MM.1S (cell line): ENCODE results near the gene KANK2.

Source experiments
- DNase-seq: peaks from one replicate; pipeline ENCODE4 v3.0.0-alpha.2; 2015
- H2AFZ ChIP-seq: fragments of 300-600 bp; sonication (generic); 2 replicates; pipeline ENCODE4 v1.6.0; 2016; ENCODE audit warnings: antibody characterized with exemption, low read length
- H3F3A ChIP-seq: fragments of 300-600 bp; sonication (generic); 2 replicates; pipeline ENCODE4 v1.6.1; 2016; ENCODE audit warnings: mild to moderate bottlenecking, antibody characterized with exemption, low read length, moderate library complexity, mixed read lengths; ENCODE audit not compliant: insufficient read depth
- H3K27ac ChIP-seq: fragments of 300-600 bp; sonication (generic); 2 replicates; pipeline ENCODE4 v1.5.1; 2016; ENCODE audit warnings: mild to moderate bottlenecking, low read length
- H3K27me3 ChIP-seq: fragments of 300-600 bp; sonication (generic); replicated peaks from 2 replicates; pipeline ENCODE4 v1.6.0; 2016; ENCODE audit warnings: low read length; ENCODE audit not compliant: insufficient read depth
- H3K36me3 ChIP-seq: fragments of 300-600 bp; sonication (generic); replicated peaks from 2 replicates; pipeline ENCODE4 v1.6.1; 2016; ENCODE audit warnings: mild to moderate bottlenecking, low read length, mixed read lengths; ENCODE audit not compliant: insufficient read depth
- H3K4me1 ChIP-seq: fragments of 300-600 bp; sonication (generic); 2 replicates; pipeline ENCODE4 v1.6.1; 2016; ENCODE audit warnings: low read length, mixed read lengths
- H3K4me2 ChIP-seq: fragments of 300-600 bp; sonication (generic); 2 replicates; pipeline ENCODE4 v1.6.0; 2016; ENCODE audit warnings: low read depth, low read length
- H3K4me3 ChIP-seq: fragments of 300-600 bp; sonication (generic); 2 replicates; pipeline ENCODE4 v1.5.1; 2016; ENCODE audit warnings: low read length, mixed read lengths
- H3K79me2 ChIP-seq: fragments of 300-600 bp; sonication (generic); 2 replicates; pipeline ENCODE4 v1.6.1; 2016; ENCODE audit warnings: mixed run types, low read length, mixed read lengths
- H3K9ac ChIP-seq: fragments of 300-600 bp; sonication (generic); 2 replicates; pipeline ENCODE4 v1.6.1; 2016; ENCODE audit warnings: low read length, mixed read lengths
- H3K9me2 ChIP-seq: fragments of 300-600 bp; sonication (generic); replicated peaks from 2 replicates; pipeline ENCODE4 v1.6.1; 2016; ENCODE audit warnings: mild to moderate bottlenecking, low read length, mixed read lengths; ENCODE audit not compliant: insufficient read depth
- H3K9me3 ChIP-seq: fragments of 300-600 bp; sonication (generic); replicated peaks from 2 replicates; pipeline ENCODE4 v1.6.1; 2016; ENCODE audit warnings: mild to moderate bottlenecking, low read length, mixed read lengths; ENCODE audit not compliant: insufficient read depth
- H4K20me1 ChIP-seq: fragments of 300-600 bp; sonication (generic); 2 replicates; pipeline ENCODE4 v1.6.1; 2016; ENCODE audit warnings: mild to moderate bottlenecking, low read length, moderate library complexity, mixed read lengths; ENCODE audit not compliant: insufficient read depth
- CTCF ChIP-seq: fragments of 300-600 bp; sonication (generic); IDR thresholded peaks from 2 replicates; pipeline ENCODE4 v1.5.1; 2016; ENCODE audit warnings: antibody characterized with exemption, low read length, mixed read lengths
- EZH2 ChIP-seq: fragments of 300-600 bp; sonication (generic); optimal IDR thresholded peaks from 2 replicates; pipeline ENCODE3; 2017; ENCODE audit warnings: low read depth, mild to moderate bottlenecking, antibody characterized with exemption, low read length, mixed read lengths
- EZH2phosphoT487 ChIP-seq: fragments of 300-600 bp; sonication (generic); IDR thresholded peaks from 2 replicates; pipeline ENCODE4 v1.6.1; 2018; ENCODE audit warnings: antibody characterized with exemption, low read length

KANK2 gene

GRCh38 chr19:11243798-11244169, 46.4 kb upstream of the KANK2 start:
- Histone ChIP-seq H3K4me1 (peaks cover 3% of the 10 kb centered on the region; the same call in 1 of the 2 replicates), H3K27ac (no peak overlapping the region), H3K9me3 (no peaks in the 10 kb centered on the region), H3K9me2 (no peaks in the 10 kb centered on the region), H3K4me3 (peak overlapping the region; percentile 37; the same call in 1 of the 2 replicates), H3K27me3 (peaks cover 74% of the 10 kb centered on the region), H3K79me2 (no peaks in the 10 kb centered on the region), H3K36me3 (no peaks in the 10 kb centered on the region), H3K9ac (no peak overlapping the region), H3F3A (no peaks in the 10 kb centered on the region), H3K4me2 (peak overlapping the region; percentile 79), H2AFZ (no peak overlapping the region), H4K20me1 (no peaks in the 10 kb centered on the region)
- TF ChIP-seq EZH2phosphoT487 (no peak), EZH2 (no peak), CTCF (no peak)
- no peak for DNase-seq

- Histone ChIP-seq H3K9me2 (no peaks in the 10 kb centered on the region), H3K9me3 (no peaks in the 10 kb centered on the region), H2AFZ (0 out of 2 replicates have a peak overlapping the region, but pooled peaks have one; percentile 50), H3K36me3 (no peaks in the 10 kb centered on the region), H3K27me3 (peaks cover 73% of the 10 kb centered on the region), H3K4me2 (peak overlapping the region; percentile 79), H3K79me2 (no peaks in the 10 kb centered on the region), H3K4me3 (peak overlapping the region; percentile 37), H4K20me1 (no peaks in the 10 kb centered on the region), H3K9ac (no peak overlapping the region), H3F3A (no peaks in the 10 kb centered on the region), H3K27ac (no peak overlapping the region), H3K4me1 (peaks cover 3% of the 10 kb centered on the region; the same call in 1 of the 2 replicates)
- TF ChIP-seq CTCF = peak; percentile 85
- TF ChIP-seq EZH2 = no peak
- DNase-seq = peak; percentile 73
Measured at GRCh38 chr19:11242864-11243797, 45.8 kb upstream of the KANK2 start.

GRCh38 chr19:11242025-11242424, 44.7 kb upstream of the KANK2 start:
- no peaks in the 10 kb centered on the region for H3K9me3 ChIP-seq
- H3F3A ChIP-seq = no peaks in the 10 kb centered on the region
- no peaks in the 10 kb centered on the region for H4K20me1 ChIP-seq
- no peak overlapping the region for H3K27ac ChIP-seq
- H3K27me3 ChIP-seq = peaks cover 70% of the 10 kb centered on the region
- no peak overlapping the region for H3K9ac ChIP-seq
- DNase-seq = no peak
- H3K9me2 ChIP-seq = no peaks in the 10 kb centered on the region
- TF ChIP-seq CTCF (no peak), EZH2 (no peak), EZH2phosphoT487 (no peak)
- no peak overlapping the region for H3K4me3 ChIP-seq
- no peaks in the 10 kb centered on the region for H3K79me2 ChIP-seq
- no peak overlapping the region for H3K4me2 ChIP-seq
- H3K4me1 ChIP-seq = peaks cover 3% of the 10 kb centered on the region; the same call in 1 of the 2 replicates
- no peak overlapping the region for H2AFZ ChIP-seq
- no peaks in the 10 kb centered on the region for H3K36me3 ChIP-seq
